ENCODE results near the gene C5orf15. TPM values are rescaled to one million over a fixed set of nuclear protein-coding genes. Genes with fewer than 3 reads are reported as not detected.

The C5orf15 gene
- total RNA-seq, 1 donor from 2014 or later, result 73.2 TPM

DNA sequence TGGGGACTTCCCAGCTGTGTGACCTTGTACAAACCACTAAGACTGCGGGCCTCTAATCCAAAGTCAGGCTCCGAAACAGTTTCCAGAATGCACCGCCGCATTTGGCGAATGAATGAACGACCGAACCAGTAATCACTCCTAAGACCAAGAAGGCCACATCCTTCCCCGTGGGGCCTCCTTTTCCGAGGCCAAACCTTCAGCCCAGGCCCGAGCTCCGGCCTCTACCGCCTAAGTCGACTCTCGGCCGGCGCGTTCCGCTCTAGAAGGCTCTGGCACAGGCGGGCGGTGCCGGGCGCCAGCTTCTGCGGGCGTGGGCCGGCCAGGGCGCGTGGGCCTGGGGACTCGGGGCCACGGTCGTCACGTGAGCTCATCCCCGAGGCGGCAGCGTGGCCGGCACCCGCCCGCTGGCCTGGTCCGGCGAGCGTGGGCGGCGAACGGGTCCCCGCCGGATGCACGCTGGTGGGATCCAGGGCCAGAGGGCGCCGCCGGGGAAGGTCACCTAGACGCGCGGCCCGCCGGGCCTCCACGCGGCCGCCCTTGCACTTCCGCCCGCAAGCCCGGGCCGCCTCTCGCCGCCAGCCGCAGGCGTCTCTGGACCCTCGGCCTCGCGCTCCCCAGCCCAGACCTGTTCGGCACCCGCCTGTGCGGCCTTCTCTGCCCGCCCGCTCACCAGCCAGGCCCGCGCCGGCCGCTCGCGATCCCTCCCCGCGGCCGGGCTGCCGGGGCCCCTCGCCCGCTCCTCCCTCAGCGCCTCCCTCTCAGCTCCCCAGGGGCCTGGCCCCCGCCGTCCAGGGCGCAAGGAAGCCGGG is 35.6 kb upstream of the C5orf15 start:
- peak overlapping the region; percentile 88 for H3K4me3 ChIP-seq (ENCODE audit: low read depth, low read length)
- TF ChIP-seq CTCF (conservative IDR thresholded peaks at IDR 0.05; ENCODE audit: low read depth, low read length), result no peak
- no peak for DNase-seq (ENCODE audit: low read depth)

GRCh38 chr5:134003064-134003816 is 34.8 kb upstream of the C5orf15 start:
- peak overlapping the region; percentile 88 for H3K4me3 ChIP-seq (ENCODE audit: low read depth, low read length)
- TF ChIP-seq CTCF (conservative IDR thresholded peaks at IDR 0.05; ENCODE audit: low read depth, low read length), result no peak
- DNase-seq (ENCODE audit: low read depth), result no peak

GRCh38 chr5:134001938-134002731 is 33.7 kb upstream of the C5orf15 start:
- no peak for DNase-seq (ENCODE audit: low read depth)
- TF ChIP-seq CTCF (conservative IDR thresholded peaks at IDR 0.05; ENCODE audit: low read depth, low read length), result no peak
- H3K4me3 ChIP-seq (ENCODE audit: low read depth, low read length), result no peak overlapping the region

DNA sequence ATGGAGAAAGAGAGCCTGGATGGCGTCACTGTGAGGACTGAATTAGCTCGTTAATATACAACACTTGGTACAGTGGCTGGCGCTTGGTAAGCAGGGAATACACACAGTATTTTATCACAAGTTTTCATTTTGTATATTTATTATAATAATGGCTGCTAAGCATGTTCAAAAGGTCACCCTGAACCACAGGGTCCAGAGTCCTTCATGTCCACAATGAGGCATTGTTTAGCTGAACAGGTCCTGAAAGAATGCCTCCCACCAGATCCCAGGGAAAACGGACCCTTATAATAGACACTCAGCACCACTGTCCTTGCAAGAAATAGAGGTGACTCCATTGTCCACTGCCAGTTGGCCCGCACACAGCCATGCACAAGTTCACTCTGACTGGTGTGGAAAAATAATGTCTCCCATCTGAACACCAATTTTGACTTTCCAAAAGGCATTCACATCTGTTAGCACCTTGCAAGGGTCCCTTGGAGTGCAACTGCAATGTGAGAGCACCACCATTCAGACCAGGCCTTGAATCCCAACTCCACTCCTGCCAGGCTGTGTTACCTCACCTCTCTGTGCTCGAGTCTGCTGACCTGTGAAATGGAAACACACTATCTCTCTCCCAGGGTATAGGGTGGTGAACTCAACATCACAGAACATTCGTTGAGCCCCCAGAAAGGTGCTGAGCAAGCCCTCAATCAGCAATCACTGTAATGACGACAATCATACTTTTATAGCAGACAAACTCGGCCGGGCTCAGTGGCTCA is 32.5 kb upstream of the C5orf15 start:
- TF ChIP-seq CTCF (conservative IDR thresholded peaks at IDR 0.05; ENCODE audit: low read depth, low read length), result no peak
- no peak overlapping the region for H3K4me3 ChIP-seq (ENCODE audit: low read depth, low read length)

DNA sequence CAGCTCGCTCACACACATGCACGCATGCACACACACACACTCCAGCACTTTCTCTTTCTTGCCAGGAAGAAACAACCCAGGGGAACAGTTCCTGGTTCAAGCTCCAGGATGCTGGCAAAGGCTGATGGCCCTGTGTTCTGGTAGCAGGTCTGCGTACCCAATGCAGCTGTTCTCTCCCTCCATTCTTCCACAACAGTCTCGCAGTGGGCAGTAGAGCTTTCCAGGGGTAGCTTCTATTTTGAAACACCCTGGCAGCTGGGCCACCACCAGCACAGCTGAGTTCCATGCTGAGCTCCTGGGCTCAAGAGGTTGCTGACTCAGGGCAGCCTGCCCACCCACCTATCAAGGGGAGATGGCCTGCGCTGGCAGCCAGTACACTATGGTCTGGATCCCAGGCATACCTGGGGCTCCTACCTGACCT is 31.7 kb upstream of the C5orf15 start:
- H3K4me3 ChIP-seq (ENCODE audit: low read depth, low read length), result no peak overlapping the region
- DNase-seq (ENCODE audit: low read depth), result no peak

More for the DNA sequence above, 32.5 kb upstream of the C5orf15 start:
- no peak for DNase-seq (ENCODE audit: low read depth)

More for the DNA sequence above, 31.7 kb upstream of the C5orf15 start:
- TF ChIP-seq CTCF (conservative IDR thresholded peaks at IDR 0.05; ENCODE audit: low read depth, low read length), result no peak
